HPDE6-E6E7 (cell line): ENCODE measurements around the gene CADM3.

Experiments used
- DNase-seq: peaks from one replicate; pipeline ENCODE4 v3.0.0; 2011; ENCODE audit warnings: missing footprints; ENCODE audit errors: extremely low spot score

Gene CADM3

DNA sequence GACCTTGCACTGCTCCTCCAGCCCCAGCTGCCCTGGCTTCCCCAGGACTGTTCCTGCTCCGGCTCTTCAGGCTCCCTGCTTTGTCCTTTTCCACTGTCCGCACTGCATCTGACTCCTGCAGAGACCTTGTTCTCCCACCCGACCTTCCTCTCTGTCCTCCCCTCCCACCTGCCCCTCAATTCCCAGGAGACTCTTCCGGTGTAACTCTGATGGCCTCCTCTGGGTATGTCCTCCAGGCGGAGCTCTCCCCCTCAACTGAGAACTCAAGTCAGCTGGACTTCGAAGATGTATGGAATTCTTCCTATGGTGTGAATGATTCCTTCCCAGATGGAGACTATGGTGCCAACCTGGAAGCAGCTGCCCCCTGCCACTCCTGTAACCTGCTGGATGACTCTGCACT, 33.8 kb downstream of the CADM3 start:
- DNase-seq: no peak

DNA sequence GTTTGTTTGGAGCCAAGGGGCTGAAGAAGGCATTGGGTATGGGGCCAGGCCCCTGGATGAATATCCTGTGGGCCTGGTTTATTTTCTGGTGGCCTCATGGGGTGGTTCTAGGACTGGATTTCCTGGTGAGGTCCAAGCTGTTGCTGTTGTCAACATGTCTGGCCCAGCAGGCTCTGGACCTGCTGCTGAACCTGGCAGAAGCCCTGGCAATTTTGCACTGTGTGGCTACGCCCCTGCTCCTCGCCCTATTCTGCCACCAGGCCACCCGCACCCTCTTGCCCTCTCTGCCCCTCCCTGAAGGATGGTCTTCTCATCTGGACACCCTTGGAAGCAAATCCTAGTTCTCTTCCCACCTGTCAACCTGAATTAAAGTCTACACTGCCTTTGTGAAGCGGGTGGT, 34.7 kb downstream of the CADM3 start:
- no peak for DNase-seq

GRCh38 chr1:159207080-159207479, 35.7 kb downstream of the CADM3 start:
- DNase-seq: no peak

GRCh38 chr1:159207774-159208173, 36.4 kb downstream of the CADM3 start:
- DNase-seq: no peak

GRCh38 chr1:159208175-159208825, 36.9 kb downstream of the CADM3 start:
- DNase-seq: no peak

- DNase-seq: no peak
Measured at GRCh38 chr1:159209061-159209460, 37.6 kb downstream of the CADM3 start.

- DNase-seq: no peak
Measured at GRCh38 chr1:159211331-159212136, 40.1 kb downstream of the CADM3 start.

GRCh38 chr1:159212596-159212995, 41.2 kb downstream of the CADM3 start:
- no peak for DNase-seq

DNA sequence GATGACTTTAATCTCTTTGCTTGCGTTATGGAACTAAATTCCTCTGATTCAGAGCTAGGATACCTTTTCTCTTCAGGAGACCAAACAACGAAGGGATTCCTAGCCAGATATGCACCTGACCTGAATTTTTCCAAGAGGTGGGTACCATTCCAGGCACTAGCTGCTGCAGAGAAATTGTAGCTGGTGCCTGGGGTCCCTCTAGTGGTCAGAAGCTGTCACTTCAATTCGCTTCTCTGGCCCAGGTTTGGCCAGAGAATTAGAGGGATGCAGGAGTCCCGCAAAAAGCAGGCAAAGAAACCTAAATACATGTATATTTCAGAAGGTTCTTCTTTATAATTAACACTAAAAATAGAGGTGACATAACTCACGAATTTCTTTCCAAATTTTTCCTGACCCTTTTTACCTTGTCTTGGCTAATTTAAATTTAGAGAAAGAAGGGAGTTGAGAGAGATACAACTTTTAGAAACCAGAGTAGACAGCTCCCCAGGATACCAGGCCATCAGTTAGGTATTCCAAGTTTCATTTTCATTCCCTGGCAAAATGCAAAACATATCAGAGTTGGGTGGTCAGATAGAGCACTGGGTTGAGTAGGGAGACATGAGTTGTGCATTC, 42.8 kb downstream of the CADM3 start:
- peak; percentile 51 for DNase-seq

DNA sequence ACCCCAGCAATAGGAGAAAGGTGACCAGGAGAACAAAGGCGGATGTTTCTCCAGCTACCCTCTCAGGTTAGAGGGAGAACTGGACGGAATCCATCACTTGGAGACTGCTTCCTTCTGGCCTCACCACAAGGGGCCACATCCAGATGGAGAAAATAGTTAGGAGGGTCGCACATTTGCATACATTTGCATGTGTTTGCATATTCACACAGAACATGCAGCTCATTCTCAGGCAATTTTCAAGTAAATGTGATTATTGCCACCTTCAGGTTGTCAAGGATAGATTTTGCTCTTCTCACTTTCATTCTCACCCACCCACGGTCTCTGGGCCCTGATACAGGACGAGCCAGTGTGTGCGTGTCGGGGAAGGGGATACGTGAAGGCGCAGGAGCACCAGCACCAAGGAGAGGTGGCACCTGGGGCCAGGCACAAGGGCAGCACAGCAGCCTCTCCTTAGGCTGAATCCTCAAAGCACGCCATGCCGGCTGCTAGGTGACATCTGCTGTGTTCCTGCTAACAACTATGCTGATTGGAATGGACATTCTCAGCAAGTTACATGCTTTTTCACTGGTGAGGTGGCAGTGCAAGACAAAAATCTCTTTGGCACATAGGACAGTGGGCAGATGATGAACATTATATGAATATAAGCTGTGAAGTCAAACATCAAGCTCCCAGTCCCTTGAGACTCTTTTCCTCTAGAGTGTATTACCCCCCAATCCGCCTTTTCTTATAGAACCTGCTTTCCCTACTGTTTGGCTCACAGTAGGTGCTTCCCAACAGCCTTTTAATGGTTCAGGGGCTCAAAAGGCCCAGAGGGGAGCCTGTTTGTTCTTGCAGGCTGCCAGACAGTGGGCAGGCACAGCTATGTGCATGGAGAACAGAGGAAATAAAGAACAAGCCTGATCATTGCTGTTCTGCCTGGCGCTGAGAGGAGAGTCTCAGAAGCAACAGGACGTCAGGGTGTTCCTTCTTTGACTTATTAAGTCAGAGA, 47.5 kb downstream of the CADM3 start:
- DNase-seq: no peak

DNA sequence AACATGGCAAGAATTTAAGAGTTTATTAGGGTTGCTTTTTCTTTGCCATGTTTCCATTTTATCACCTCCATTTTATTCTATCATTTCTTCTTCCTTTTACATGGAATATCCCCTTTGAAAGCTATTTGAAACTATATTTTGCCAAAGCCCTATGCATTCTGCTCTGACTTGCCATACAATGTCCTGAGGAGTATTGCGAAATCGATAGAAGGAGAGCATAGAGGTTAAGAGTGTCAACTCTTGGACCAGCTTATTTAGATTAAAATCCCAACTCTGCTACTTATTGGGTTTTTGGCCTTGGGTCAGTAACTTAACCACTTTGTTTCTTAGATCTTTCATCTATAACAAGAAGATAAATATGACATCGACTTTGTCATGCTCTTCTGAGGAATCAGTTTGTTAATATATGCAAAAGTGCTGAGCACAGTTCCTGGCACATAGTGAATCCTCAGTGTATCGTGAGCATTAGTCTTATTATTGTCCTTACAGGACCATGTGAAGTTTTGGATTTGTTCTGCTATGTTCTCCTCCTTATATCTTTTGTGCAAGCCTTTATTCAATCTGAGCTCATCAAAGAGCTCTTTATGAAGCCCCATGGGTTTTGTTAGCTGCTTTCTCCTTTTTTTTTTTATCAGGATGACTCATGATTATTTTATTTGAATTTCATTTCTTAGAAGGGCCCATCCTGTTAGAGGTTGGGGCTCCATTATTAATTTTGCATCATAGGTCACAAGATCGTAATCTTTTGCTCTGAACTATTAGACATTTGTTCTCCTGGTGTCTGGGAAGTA, 50.9 kb downstream of the CADM3 start:
- DNase-seq: no peak

DNA sequence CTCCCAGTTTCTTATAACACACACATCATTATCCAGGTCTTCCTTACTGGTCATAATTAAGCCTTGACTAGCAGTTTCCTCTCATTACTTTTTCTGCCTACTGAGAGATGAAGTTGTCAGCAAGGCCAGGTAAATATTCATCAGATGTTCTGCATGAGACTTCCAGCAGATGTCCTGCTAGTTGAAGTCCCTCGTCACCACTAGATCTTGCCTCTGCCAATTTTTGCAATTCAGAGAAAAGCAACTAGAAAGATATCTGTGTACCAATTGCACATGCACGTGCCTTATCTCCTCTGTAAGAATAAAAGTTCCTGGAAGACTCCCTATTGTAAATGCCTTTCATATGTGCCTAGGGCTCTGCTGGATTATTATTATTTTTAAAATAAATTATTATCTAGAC, 51.6 kb downstream of the CADM3 start:
- no peak for DNase-seq

DNA sequence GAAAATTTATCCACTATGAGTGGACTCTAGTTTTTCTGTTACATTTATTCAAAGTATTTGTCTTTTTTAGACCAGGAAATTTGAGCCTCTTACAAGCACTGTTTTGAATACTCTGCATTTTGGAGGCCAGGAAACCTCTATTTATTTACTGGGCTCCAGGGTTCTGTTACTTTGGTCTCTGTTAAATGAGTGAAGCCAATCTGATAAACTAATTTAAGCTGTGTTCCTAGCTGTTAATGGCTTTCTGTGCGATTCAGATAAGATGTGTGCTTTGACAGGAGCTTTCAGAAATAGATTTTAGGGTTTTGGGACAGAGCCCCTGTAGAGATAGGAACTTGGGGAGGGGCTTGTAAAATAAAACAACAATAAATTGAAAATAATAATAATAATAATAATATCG, 57.1 kb downstream of the CADM3 start:
- no peak for DNase-seq

DNA sequence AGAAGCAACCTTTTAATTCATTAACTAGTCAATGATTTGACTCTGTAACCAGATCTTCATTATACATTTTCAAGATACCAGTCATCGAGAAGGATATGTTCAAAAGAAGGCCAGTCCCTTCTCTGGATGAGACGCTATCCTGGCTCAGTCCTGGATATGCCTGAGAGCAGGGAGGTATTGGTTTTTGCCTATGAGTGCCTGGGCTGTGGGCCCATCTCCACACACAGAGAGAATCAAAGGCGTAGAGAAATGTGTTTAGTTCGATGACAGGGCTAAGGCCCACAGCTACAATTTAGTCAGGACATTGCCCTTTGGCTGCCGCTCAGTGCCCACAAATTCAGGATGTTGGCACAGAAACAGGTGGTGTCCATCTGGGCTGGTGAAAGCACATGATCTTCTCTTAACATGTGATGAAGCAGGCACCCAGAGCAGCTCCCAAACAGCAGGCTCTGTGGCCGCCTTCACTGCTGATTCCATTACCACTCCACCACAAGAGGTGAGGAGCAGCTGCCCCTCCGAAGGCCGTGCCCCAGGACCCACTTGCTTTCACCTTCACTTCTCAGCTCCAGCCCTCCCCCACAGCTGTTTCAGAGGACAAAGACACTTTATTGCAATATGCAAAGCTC, 58.0 kb downstream of the CADM3 start:
- DNase-seq: no peak

GRCh38 chr1:159229896-159230295, 58.5 kb downstream of the CADM3 start:
- no peak for DNase-seq

GRCh38 chr1:159239551-159240220, 68.3 kb downstream of the CADM3 start:
- no peak for DNase-seq

DNA sequence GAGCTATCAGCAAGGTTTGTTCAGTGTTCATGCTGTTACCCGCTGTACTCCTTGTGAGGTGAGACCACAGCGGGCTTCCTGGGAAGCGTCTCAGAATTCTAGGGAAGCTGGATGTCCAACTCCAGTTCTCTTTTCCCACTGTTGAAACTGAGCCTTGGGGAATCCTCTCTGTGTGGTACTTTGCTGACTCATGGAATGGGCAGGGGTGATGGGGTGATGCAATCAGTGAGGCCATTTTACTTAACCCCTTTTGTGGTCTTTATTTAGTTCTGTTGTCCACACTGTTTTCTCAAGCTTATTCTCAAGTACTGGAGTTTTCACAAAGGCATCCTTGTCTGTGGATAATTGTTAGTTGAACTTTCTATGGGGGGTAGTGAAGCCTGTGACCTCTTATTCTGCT, 75.9 kb downstream of the CADM3 start:
- DNase-seq: no peak

DNA sequence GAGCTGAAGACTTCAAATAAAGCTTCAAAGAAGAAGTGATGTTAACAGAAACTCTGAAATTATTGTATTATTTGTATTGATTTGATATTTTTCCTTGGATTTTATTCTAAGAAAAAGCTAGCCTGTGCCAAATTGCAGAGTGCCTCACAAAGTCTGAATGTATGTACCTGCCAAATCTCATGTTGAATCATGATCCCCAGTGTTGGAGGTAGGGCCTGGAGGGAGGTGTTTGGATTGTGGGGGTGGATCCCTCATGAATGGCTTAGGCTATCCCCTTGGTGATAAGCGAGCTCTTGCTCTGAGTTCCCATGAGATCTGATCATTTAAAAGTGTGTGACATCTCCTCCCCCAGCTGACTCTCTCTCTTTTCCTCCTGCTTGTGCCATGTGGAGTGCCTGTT, 76.9 kb downstream of the CADM3 start:
- DNase-seq: no peak

DNA sequence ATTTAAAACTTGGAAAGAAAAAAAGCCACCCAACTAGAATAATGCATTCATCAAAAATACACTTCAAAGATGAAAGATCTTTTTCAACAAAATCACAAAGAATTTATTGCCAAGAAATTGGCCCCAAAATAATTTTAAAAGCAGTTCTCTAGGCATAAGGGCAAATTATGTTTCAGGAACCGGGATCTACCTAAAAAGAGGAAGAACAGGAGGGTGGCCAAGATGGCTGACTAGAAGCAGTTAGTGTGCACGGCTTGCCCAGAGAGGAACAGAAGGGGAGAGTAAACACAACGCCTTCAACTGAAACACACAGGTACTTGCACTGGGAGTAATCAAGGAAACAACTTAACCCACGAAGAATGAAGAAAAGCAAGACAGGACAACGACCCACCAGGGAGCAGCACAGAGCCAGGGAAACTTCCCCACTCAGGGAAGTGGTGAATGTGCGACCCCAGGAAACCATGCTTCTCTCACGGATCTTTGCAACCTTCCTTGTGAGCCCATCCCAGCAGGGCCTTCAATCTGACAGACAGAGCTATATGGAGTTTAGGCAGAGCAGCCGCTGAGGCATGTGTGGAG, 79.3 kb downstream of the CADM3 start:
- no peak for DNase-seq
